NCI-H446 (cell line): ENCODE measurements around the gene TCF25.
"Not testable (repeated sequence)": the region's sequence is repeated elsewhere in the genome, so short reads cannot be mapped to it uniquely, and the experiment has no call there.

Experiments used
- DNase-seq, 2 experiments: peaks; one replicate each; lab custom pipeline; 2025; lab: John Stamatoyannopoulos, UW

The TCF25 gene

GRCh38 chr16:89845417-89845816 lies 28.0 kb upstream of the TCF25 start:
- DNase-seq: no peak

GRCh38 chr16:89847051-89847939 lies 26.1 kb upstream of the TCF25 start:
- DNase-seq: no peak

DNA sequence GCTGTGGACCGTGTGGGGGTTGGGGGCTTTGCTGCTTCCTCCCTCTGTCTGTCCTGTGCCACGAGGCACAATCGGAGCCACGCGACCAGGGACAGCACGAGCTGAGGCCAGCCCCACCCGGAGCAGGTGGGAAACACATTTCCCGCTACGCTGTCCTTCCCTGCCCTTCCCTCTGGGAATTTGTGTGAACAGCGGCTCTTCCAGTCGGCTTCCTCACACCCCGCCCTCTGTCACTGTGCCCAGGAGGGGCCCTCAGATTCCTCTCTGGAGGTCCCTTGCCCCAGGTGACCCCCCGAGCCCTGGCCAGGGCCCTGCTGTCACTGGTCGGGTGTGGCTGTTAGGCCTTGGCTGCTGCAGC lies 25.5 kb upstream of the TCF25 start:
- DNase-seq: no peak

GRCh38 chr16:89848974-89849373 lies 24.4 kb upstream of the TCF25 start:
- no peak for DNase-seq

DNA sequence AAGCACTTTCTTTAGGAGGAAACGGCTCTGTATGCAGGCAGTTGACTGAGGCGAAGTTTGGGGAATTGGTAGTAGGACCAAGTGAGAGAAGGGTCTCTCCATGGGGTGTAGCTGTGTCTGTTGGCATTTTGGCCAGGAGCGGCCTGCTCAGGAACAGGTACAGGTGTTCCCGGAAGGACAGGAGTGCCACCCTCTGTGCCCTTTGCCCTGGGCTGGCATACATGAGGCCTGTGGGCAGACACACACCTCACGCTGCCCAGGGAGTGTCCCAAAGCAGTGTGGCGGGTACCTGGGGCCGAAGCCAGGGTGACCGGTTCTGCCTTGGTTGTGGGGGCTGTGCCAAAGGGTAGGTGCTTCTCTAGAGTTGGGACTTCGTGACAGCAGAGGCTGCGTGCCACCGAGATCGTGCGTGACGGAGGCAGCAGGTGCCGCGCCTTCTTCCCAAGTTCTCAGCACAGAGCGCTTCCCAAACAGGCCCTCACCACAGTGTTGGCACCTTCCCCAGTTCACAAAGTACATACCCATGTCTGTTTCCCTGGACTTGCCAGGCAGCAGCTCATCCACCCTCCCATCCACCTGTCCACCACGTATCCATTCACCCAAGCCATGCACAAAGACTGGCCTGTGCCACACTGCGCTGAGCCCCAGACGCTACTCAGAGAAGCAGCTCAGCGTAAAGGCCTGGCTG lies 19.9 kb upstream of the TCF25 start:
- no peak for DNase-seq

GRCh38 chr16:89855301-89855945 lies 18.0 kb upstream of the TCF25 start:
- no peak for DNase-seq

- no peak for DNase-seq
Observed at GRCh38 chr16:89855986-89856385, 17.4 kb upstream of the TCF25 start.

DNA sequence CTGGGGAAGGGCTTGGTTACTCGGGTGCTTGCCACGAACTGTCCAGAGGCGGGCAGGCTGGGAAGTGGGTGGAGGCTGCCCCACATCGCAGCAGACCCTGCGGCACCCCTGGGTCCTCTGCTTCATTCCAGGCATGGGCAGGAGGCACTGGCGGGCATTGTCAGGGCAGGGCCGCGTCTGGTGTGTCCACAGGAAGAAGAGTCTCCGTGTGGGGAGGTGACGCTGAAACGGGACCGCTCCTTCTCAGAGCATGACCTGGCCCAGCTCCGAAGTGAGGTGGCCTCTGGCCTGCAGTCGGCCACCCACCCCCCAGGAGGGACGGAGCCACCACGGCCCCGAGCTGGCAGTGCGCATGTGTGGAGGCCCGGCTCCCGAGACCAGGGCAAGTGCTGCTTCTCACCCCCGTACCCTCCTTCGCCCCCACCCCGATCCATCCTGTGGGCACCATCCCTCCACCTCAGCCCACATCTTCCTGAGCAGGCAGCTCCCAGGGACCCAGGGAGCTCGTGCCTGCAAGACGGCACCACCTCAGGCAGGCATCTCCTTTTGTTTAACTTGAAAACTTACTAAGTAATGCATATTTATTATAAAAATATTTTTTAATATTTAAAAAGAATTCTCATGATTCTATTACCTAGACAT lies 14.3 kb upstream of the TCF25 start:
- no peak for DNase-seq

DNA sequence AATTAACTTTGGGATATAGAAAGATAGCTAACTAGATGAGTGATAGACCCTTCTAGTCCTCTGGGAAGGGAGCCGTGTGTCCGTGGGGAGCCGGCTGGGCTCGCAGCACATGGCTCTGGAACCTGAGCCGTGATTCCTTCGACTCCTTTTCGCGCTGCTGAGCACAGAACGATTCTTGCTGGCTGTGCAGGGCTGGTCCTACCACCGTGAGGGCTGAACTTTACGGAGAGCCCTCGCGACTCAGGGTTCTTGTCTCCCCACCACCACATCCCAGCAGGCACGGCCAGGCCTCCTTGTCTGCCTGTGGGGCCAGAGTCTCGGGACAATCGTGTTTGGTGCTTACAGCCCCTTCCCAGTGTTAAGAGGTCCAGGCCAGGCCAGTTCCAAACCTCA lies 13.8 kb upstream of the TCF25 start:
- DNase-seq: no peak

- peak in 1 of 2 experiments; percentile 21 for DNase-seq
Observed at GRCh38 chr16:89860747-89861304, 12.6 kb upstream of the TCF25 start.

GRCh38 chr16:89861648-89862047 lies 11.7 kb upstream of the TCF25 start:
- no peak for DNase-seq

DNA sequence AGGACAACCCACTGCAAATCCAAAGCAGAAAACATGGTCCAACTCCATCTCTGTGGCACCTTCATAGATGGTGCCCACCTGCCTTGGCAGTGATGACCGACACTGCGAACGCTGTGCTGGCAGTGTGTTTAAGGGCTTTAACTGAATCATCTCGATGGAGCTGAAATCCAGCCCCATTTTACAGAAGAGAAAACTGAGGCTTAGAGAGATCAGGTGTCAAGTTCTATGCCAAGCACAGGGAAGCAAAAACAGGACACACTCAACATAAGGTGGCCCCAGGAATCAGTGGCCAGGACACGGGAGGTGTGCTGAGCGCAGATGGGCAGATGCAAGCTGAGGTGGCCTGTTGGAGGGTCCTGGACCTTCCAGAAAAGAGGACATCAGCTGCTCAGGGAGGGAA lies 10.7 kb upstream of the TCF25 start:
- no peak for DNase-seq

GRCh38 chr16:89863741-89864526 lies 9.5 kb upstream of the TCF25 start:
- DNase-seq: no peak

DNA sequence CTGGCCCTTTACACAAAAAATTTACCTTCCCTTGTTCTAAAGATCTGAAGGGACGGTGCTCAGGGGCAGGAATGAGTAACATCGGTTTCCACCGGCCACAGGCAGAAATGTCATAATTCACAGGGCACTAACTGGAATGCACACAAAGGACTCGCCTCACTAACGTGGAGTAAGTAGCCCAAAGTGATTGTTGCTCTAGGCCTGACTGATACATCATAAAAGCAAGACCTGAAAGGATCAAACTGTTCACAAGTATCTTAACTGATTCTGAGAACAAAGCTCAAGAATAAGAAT lies 8.9 kb upstream of the TCF25 start:
- DNase-seq: no peak

DNA sequence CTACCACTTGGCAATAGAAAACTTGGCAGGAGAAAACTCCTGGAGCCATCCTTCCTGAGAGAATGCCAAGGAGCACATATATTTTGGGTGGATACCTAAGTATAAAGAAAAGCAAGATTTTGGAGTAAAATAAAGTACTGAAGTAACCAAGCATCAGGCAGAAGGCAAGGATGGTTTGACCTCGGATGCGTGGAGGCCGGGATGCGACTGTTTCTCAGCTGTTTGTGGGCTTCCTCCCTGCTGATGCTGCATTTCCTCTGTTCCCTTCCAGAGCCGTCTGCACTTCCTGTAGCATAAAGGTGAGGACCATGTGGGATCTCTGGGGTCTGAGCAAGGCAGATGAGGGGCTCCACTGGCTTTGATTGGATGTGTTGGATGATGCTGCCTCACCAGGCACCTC lies 5.5 kb upstream of the TCF25 start:
- DNase-seq: no peak

GRCh38 chr16:89869911-89870310 lies 3.5 kb upstream of the TCF25 start:
- no peak for DNase-seq

DNA sequence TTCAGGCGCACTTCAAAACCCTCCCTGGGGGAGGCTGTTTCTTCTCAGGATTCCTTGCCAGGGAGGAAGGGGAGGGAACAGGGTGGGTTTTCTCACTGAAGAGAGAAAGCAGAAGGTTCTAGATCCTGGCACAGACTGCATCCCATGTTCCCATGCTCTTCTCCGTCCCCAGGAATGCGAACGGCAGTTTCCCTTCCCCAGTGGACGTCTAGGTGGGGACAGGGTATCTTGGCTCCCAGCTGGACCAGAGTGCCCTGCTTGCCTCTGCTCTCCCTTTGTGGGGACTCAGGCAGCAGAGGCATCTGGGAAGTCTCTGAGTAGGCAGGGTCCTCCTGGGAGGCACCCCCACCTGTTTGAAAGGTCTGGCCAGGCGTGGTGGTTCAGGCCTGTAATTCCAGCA lies 3.0 kb upstream of the TCF25 start:
- no peak for DNase-seq

GRCh38 chr16:89871895-89872294 lies 1.5 kb upstream of the TCF25 start:
- no peak for DNase-seq

GRCh38 chr16:89873972-89874689 lies 739 bp downstream of the TCF25 start:
- peak; percentile 77 to 93 for DNase-seq

- not testable (repeated sequence) for DNase-seq
Observed at GRCh38 chr16:89879123-89879522, 5.7 kb downstream of the TCF25 start.
